IMR-90 (cell line): Measurements from ENCODE around the gene FOXP4. TPM values are rescaled to one million over a fixed set of nuclear protein-coding genes. Genes with fewer than 3 reads are reported as not detected.

Experiments used
- ATAC-seq: fragments of 200-7000 bp; cut with Tn5 transposase; 2 replicates; pipeline ENCODE4 v1.9.1; 2020; ENCODE audit warnings: low read depth, mild to moderate bottlenecking, moderate library complexity
- BruUV-seq: library from RNA; stranded (reverse); fragments of 400-500 nt; replicated peaks from 2 replicates; lab custom pipeline; 2021; lab: Mats Ljungman, UMichigan
- CTCF ChIA-PET: fragments of 300-600 bp; formaldehyde crosslinking; extraction: SDS; loops from one replicate; lab custom pipeline; 2021; ENCODE audit warnings: antibody characterized with exemption; lab: Yijun Ruan, JAX
- POLR2A ChIA-PET: fragments of 300-600 bp; sonication (Branson Sonifier 250); formaldehyde crosslinking; loops from one replicate; lab custom pipeline; 2022; ENCODE audit warnings: antibody characterized with exemption; ENCODE audit not compliant: unreplicated experiment; lab: Charles Lee
- DNase-seq: peaks from one replicate; pipeline ENCODE4 v3.0.0; 2013
- H2AFZ ChIP-seq: replicated peaks from 2 replicates; pipeline ENCODE3; 2013; ENCODE audit warnings: low read length, mild to moderate bottlenecking; ENCODE audit not compliant: poor library complexity
- H2AK5ac ChIP-seq: 2 replicates; pipeline ENCODE4 v1.6.1; 2013; ENCODE audit warnings: low read depth, low read length, inconsistent platforms
- H2AK9ac ChIP-seq: replicated peaks from 2 replicates; pipeline ENCODE3; 2013; ENCODE audit warnings: mild to moderate bottlenecking, low read depth, low read length, moderate library complexity; ENCODE audit not compliant: poor library complexity
- H2BK120ac ChIP-seq: 2 replicates; pipeline ENCODE4 v1.6.1; 2013; ENCODE audit warnings: low read depth, low read length, inconsistent platforms
- H2BK15ac ChIP-seq: 3 replicates; pipeline ENCODE4 v1.6.1; 2013; ENCODE audit warnings: low read depth, low read length, inconsistent platforms
- H2BK20ac ChIP-seq: 2 replicates; pipeline ENCODE4 v1.6.1; 2013; ENCODE audit warnings: low read depth, mild to moderate bottlenecking, inconsistent platforms, low read length, moderate library complexity
- H2BK5ac ChIP-seq: 2 replicates; pipeline ENCODE4 v1.6.1; 2013; ENCODE audit warnings: mild to moderate bottlenecking, low read depth, low read length, inconsistent platforms; ENCODE audit not compliant: poor library complexity, severe bottlenecking
- H3K14ac ChIP-seq: replicated peaks from 2 replicates; pipeline ENCODE4 v1.6.1; 2013; ENCODE audit warnings: low read depth, low read length, inconsistent platforms
- H3K18ac ChIP-seq: 2 replicates; pipeline ENCODE4 v1.6.1; 2013; ENCODE audit warnings: low read depth, low read length, control low read depth
- H3K23ac ChIP-seq: 2 replicates; pipeline ENCODE4 v1.6.1; 2013; ENCODE audit warnings: low read depth, low read length, inconsistent platforms
- H3K27ac ChIP-seq: 2 replicates; pipeline ENCODE4 v1.5.1; 2013; ENCODE audit warnings: mild to moderate bottlenecking, control low read depth, low read length; ENCODE audit not compliant: insufficient read depth
- H3K27me3 ChIP-seq: 2 replicates; pipeline ENCODE4 v1.6.1; 2013; ENCODE audit warnings: low read length; ENCODE audit not compliant: control insufficient read depth, insufficient read depth
- H3K36me3 ChIP-seq: 2 replicates; pipeline ENCODE4 v1.6.1; 2013; ENCODE audit warnings: low read length, mixed read lengths; ENCODE audit not compliant: control insufficient read depth, insufficient read depth
- H3K4ac ChIP-seq: 2 replicates; pipeline ENCODE4 v1.6.1; 2013; ENCODE audit warnings: low read depth, low read length, inconsistent platforms
- H3K4me1 ChIP-seq: 2 replicates; pipeline ENCODE4 v1.6.1; 2013; ENCODE audit warnings: low read length, mixed read lengths; ENCODE audit not compliant: control insufficient read depth, insufficient read depth
- H3K4me2 ChIP-seq: 2 replicates; pipeline ENCODE4 v1.6.1; 2013; ENCODE audit warnings: low read depth, mild to moderate bottlenecking, control low read depth, low read length, moderate library complexity
- H3K4me3 ChIP-seq: 2 replicates; pipeline ENCODE4 v1.5.1; 2013; ENCODE audit warnings: low read depth, mild to moderate bottlenecking, control low read depth, low read length, moderate library complexity; ENCODE audit not compliant: insufficient read depth
- H3K56ac ChIP-seq: 2 replicates; pipeline ENCODE4 v1.6.1; 2013; ENCODE audit warnings: low read length, inconsistent platforms; ENCODE audit not compliant: insufficient read depth; ENCODE audit errors: extremely low read depth
- H3K79me1 ChIP-seq, 2 experiments: 2 replicates each; pipeline ENCODE4 v1.6.1; 2013; ENCODE audit warnings: low read length in 2 of 2, inconsistent platforms in 1 of 2, low read depth in 1 of 2
- H3K9ac ChIP-seq: 2 replicates; pipeline ENCODE4 v1.6.1; 2013; ENCODE audit warnings: low read depth, low read length, control low read depth
- H3K9me1 ChIP-seq: 2 replicates; pipeline ENCODE4 v1.6.1; 2013; ENCODE audit warnings: low read length, inconsistent platforms; ENCODE audit not compliant: insufficient read depth
- H3K9me3 ChIP-seq: 2 replicates; pipeline ENCODE4 v1.6.1; 2013; ENCODE audit warnings: low read length; ENCODE audit not compliant: control insufficient read depth, insufficient read depth
- H4K20me1 ChIP-seq: 2 replicates; pipeline ENCODE4 v1.6.1; 2013; ENCODE audit warnings: low read length, inconsistent platforms; ENCODE audit not compliant: insufficient read depth
- H4K5ac ChIP-seq: 2 replicates; pipeline ENCODE4 v1.6.1; 2013; ENCODE audit warnings: mild to moderate bottlenecking, low read depth, low read length, control low read depth
- H4K8ac ChIP-seq, 2 experiments: 2 replicates each; pipeline ENCODE4 v1.6.1; 2013; ENCODE audit warnings: low read depth in 2 of 2, low read length in 2 of 2, control low read depth in 1 of 2, inconsistent platforms in 1 of 2
- H4K91ac ChIP-seq: 2 replicates; pipeline ENCODE4 v1.6.1; 2013; ENCODE audit warnings: low read depth, low read length, inconsistent platforms; ENCODE audit not compliant: insufficient read depth
- BHLHE40 ChIP-seq: fragments of 150-350 bp; IDR thresholded peaks from 2 replicates; pipeline ENCODE4 v1.6.1; 2016; ENCODE audit warnings: mild to moderate bottlenecking, low read depth, low read length
- CEBPB ChIP-seq: IDR thresholded peaks from 2 replicates; pipeline ENCODE4 v1.6.1; 2012; ENCODE audit warnings: low read depth, low read length, improper control_type of control experiment
- CHD1 ChIP-seq: IDR thresholded peaks from 2 replicates; pipeline ENCODE4 v1.6.1; 2012; ENCODE audit warnings: low read depth, low read length, improper control_type of control experiment
- FOS ChIP-seq: fragments of 150-350 bp; IDR thresholded peaks from 2 replicates; pipeline ENCODE4 v1.6.1; 2016; ENCODE audit warnings: low read depth, low read length
- MAFK ChIP-seq: IDR thresholded peaks from 2 replicates; pipeline ENCODE4 v1.6.1; 2012; ENCODE audit warnings: low read depth, low read length, improper control_type of control experiment
- MAZ ChIP-seq: IDR thresholded peaks from 2 replicates; pipeline ENCODE4 v1.6.1; 2012; ENCODE audit warnings: low read depth, mild to moderate bottlenecking, low read length, improper control_type of control experiment, moderate library complexity, borderline replicate concordance
- MXI1 ChIP-seq: IDR thresholded peaks from 2 replicates; pipeline ENCODE4 v1.6.1; 2012; ENCODE audit warnings: low read depth, mild to moderate bottlenecking, low read length, moderate library complexity, borderline replicate concordance
- NFE2L2 ChIP-seq: fragments of 150-350 bp; IDR thresholded peaks from 2 replicates; pipeline ENCODE4 v1.6.1; 2016; ENCODE audit warnings: low read depth, mild to moderate bottlenecking, low read length
- POLR2A ChIP-seq: IDR thresholded peaks from 2 replicates; pipeline ENCODE4 v1.6.1; 2012; ENCODE audit warnings: mild to moderate bottlenecking, low read depth, low read length
- RAD21 ChIP-seq: IDR thresholded peaks from 2 replicates; pipeline ENCODE4 v1.6.1; 2012; ENCODE audit warnings: low read length, improper control_type of control experiment
- RCOR1 ChIP-seq: IDR thresholded peaks from 2 replicates; pipeline ENCODE4 v1.6.1; 2012; ENCODE audit warnings: mild to moderate bottlenecking, low read length, improper control_type of control experiment; ENCODE audit not compliant: insufficient replicate concordance
- RFX5 ChIP-seq: IDR thresholded peaks from 2 replicates; pipeline ENCODE4 v1.8.0; 2012; ENCODE audit warnings: low read depth, mild to moderate bottlenecking, low read length, moderate library complexity
- SMC3 ChIP-seq: fragments of 150-350 bp; IDR thresholded peaks from 2 replicates; pipeline ENCODE4 v1.6.1; 2016; ENCODE audit warnings: low read depth, mild to moderate bottlenecking, antibody characterized with exemption, low read length, moderate library complexity
- WGBS, 2 experiments: methylation state at CpG; one replicate each; pipeline versions ENCODE4 v1.1.5 to v1.1.7; 2013; ENCODE audit warnings: missing lambda C conversion rate in 2 of 2; ENCODE audit not compliant: insufficient read length in 1 of 2; ENCODE audit errors: extremely low coverage in 2 of 2; 5-methylcytosine and 5-hydroxymethylcytosine counted together
- dilution Hi-C: fragments of 300-500 bp; cut with HindIII; formaldehyde crosslinking; loops from one replicate; pipeline ENCODE4 v1.14.3; 2018; ENCODE audit warnings: low sequenced_read_pairs; ENCODE audit not compliant: unreplicated experiment
- in situ Hi-C: fragments of 300-500 bp; cut with MboI; formaldehyde crosslinking; loops from 3 replicates; pipeline ENCODE4 v1.14.3; 2019; ENCODE audit warnings: low sequenced_read_pairs, inconsistent platforms, mixed read lengths
- intact Hi-C: fragments of 100-400 bp; cut with micrococcal nuclease; formaldehyde crosslinking; loops from 2 replicates; pipeline ENCODE4 v1.10.0; 2022
- polyA plus RNA-seq, 3 experiments: library from polyadenylated mRNA; depleted of rRNA; stranded (reverse); fragments of >200 nt; gene quantifications; 2 replicates each; pipeline ENCODE4 v1.2.3, GENCODE V29; 2012; ENCODE audit warnings: low replicate concordance in 1 of 3
- total RNA-seq: library from RNA; depleted of rRNA; stranded (reverse); fragments of >200 nt; gene quantifications from 2 replicates; pipeline ENCODE4 v1.2.3, GENCODE V29; 2012
- TF ChIP-seq, protein P1 (sequence below): fragments of 150-350 bp; IDR thresholded peaks from 2 replicates; pipeline ENCODE4 v1.6.1; 2017; ENCODE audit warnings: mild to moderate bottlenecking, antibody characterized with exemption, low read length, low read depth
- TF ChIP-seq, protein P2 (sequence below): conservative IDR thresholded peaks from 2 replicates; pipeline ENCODE4 v1.5.1; 2012; ENCODE audit warnings: mild to moderate bottlenecking, low read depth, low read length, improper control_type of control experiment
- TF ChIP-seq, protein P3 (sequence below): fragments of 150-350 bp; IDR thresholded peaks from 2 replicates; pipeline ENCODE4 v1.6.1; 2016; ENCODE audit warnings: low read depth, mild to moderate bottlenecking, low read length, moderate library complexity, borderline replicate concordance

The FOXP4 gene
- total and polyA plus RNA-seq, 2 of the 4 experiments (the other 2 are of a cell fraction) = 0.72 to 9.5 TPM

DNA sequence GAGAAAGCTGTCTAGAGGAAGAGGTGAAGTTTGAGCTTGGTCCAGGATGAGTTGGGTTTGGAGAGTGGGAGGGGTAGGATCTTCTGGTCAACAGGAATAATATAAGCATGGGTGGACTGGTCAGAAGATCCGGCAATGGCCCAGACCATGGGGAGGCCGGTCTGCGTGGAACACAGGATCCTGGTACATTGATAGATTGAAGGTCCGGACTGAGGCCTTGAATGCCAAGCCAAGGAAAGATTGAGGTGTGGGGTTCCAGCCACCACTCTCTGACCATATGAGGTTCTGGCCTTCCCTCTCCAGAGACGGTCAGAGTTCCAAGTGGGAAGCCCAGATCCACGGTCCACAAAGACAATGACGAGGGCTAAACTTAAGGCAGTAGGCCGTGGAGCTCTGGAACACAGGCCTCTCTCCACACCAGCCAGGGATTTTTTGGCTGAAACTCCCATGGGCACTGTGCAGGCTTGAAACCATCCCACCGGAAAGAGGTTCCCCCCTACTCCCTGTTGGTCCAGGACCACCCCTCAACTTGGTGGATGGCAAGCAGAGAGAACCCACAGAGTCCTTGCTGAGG lies 95.3 kb downstream of the FOXP4 start:
- no peak overlapping the region for H4K91ac ChIP-seq
- no peak overlapping the region for H4K5ac ChIP-seq
- H2BK120ac ChIP-seq = no peak overlapping the region
- H2BK5ac ChIP-seq = no peak overlapping the region
- H2BK15ac ChIP-seq = no peak overlapping the region
- no peak overlapping the region for H4K8ac ChIP-seq
- TF ChIP-seq RAD21 (no peak), SMC3 (no peak), CEBPB (no peak), NFE2L2 (no peak), MAFK (no peak), CHD1 (no peak), MAZ (no peak), MXI1 (no peak), POLR2A (no peak), RFX5 (no peak), FOS (no peak), RCOR1 (no peak), BHLHE40 (no peak)
- TF ChIP-seq, protein P1, sequence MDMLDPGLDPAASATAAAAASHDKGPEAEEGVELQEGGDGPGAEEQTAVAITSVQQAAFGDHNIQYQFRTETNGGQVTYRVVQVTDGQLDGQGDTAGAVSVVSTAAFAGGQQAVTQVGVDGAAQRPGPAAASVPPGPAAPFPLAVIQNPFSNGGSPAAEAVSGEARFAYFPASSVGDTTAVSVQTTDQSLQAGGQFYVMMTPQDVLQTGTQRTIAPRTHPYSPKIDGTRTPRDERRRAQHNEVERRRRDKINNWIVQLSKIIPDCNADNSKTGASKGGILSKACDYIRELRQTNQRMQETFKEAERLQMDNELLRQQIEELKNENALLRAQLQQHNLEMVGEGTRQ = no peak
- TF ChIP-seq, protein P2, sequence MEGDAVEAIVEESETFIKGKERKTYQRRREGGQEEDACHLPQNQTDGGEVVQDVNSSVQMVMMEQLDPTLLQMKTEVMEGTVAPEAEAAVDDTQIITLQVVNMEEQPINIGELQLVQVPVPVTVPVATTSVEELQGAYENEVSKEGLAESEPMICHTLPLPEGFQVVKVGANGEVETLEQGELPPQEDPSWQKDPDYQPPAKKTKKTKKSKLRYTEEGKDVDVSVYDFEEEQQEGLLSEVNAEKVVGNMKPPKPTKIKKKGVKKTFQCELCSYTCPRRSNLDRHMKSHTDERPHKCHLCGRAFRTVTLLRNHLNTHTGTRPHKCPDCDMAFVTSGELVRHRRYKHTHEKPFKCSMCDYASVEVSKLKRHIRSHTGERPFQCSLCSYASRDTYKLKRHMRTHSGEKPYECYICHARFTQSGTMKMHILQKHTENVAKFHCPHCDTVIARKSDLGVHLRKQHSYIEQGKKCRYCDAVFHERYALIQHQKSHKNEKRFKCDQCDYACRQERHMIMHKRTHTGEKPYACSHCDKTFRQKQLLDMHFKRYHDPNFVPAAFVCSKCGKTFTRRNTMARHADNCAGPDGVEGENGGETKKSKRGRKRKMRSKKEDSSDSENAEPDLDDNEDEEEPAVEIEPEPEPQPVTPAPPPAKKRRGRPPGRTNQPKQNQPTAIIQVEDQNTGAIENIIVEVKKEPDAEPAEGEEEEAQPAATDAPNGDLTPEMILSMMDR = no peak
- TF ChIP-seq, protein P3, sequence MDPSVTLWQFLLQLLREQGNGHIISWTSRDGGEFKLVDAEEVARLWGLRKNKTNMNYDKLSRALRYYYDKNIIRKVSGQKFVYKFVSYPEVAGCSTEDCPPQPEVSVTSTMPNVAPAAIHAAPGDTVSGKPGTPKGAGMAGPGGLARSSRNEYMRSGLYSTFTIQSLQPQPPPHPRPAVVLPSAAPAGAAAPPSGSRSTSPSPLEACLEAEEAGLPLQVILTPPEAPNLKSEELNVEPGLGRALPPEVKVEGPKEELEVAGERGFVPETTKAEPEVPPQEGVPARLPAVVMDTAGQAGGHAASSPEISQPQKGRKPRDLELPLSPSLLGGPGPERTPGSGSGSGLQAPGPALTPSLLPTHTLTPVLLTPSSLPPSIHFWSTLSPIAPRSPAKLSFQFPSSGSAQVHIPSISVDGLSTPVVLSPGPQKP = no peak
- no peak overlapping the region for H3K18ac ChIP-seq
- intact Hi-C loops (no loop called here), dilution Hi-C loops (no loop called here), in situ Hi-C loops (no loop called here)
- CTCF ChIA-PET = no interaction called here
- no peak overlapping the region for H3K27ac ChIP-seq
- no peak overlapping the region for H2BK20ac ChIP-seq
- no peak overlapping the region for H3K9ac ChIP-seq
- H3K14ac ChIP-seq = no peak overlapping the region
- no peak overlapping the region for H3K4me2 ChIP-seq
- H3K4me3 ChIP-seq = no peak overlapping the region
- H4K20me1 ChIP-seq = no peaks in the 10 kb centered on the region; the same call in 1 of the 2 replicates
- ATAC-seq (no peak), DNase-seq (no peak)
- no TSS peak for BruUV-seq
- no peaks in the 10 kb centered on the region for H3K9me1 ChIP-seq
- peaks cover 96% of the 10 kb centered on the region for H3K27me3 ChIP-seq
- no peak overlapping the region for H2AK5ac ChIP-seq
- H3K4me1 ChIP-seq = no peaks in the 10 kb centered on the region
- H3K79me1 ChIP-seq = no peaks in the 10 kb centered on the region
- H3K9me3 ChIP-seq = no peaks in the 10 kb centered on the region; the same call in 1 of the 2 replicates
- H2AK9ac ChIP-seq = no peak overlapping the region
- H3K36me3 ChIP-seq = no peaks in the 10 kb centered on the region
- no peak overlapping the region for H3K23ac ChIP-seq
- H3K4ac ChIP-seq = no peak overlapping the region
- H2AFZ ChIP-seq = no peak overlapping the region
- no peak overlapping the region for H3K56ac ChIP-seq
- POLR2A ChIA-PET = no interaction called here
- no CpG with 5 or more reads among the region's 9 CpGs for WGBS, 2 experiments
